Hepatocyte (in vitro differentiated cells): ENCODE measurements around the gene BLOC1S1. TPM values are rescaled to one million over a fixed set of nuclear protein-coding genes. Genes with fewer than 3 reads are reported as not detected.
"Not testable (repeated sequence)": the region's sequence is repeated elsewhere in the genome, so short reads cannot be mapped to it uniquely, and the experiment has no call there.

Source experiments
- DNase-seq: peaks from one replicate; pipeline ENCODE4 v3.0.0-alpha.2; 2016; ENCODE audit warnings: low spot score
- H2AFZ ChIP-seq: fragments of 200-600 bp; sonication (generic); 2 replicates; pipeline ENCODE4 v1.6.0; 2016; ENCODE audit warnings: antibody characterized with exemption, mild to moderate bottlenecking
- H3K27ac ChIP-seq: fragments of 200-600 bp; sonication (generic); 2 replicates; pipeline ENCODE4 v1.5.1; 2016; ENCODE audit warnings: mild to moderate bottlenecking
- H3K27me3 ChIP-seq: fragments of 200-600 bp; sonication (generic); 2 replicates; pipeline ENCODE4 v1.6.1; 2016
- H3K36me3 ChIP-seq: fragments of 200-600 bp; sonication (generic); replicated peaks from 2 replicates; pipeline ENCODE4 v1.5.1; 2016; ENCODE audit warnings: low read depth; ENCODE audit not compliant: insufficient read depth
- H3K4me1 ChIP-seq: fragments of 200-600 bp; sonication (generic); 2 replicates; pipeline ENCODE4 v1.5.1; 2016; ENCODE audit warnings: mild to moderate bottlenecking, moderate library complexity; ENCODE audit not compliant: insufficient read depth
- H3K4me2 ChIP-seq: fragments of 200-600 bp; sonication (generic); 2 replicates; pipeline ENCODE4 v1.6.0; 2016
- H3K4me3 ChIP-seq: fragments of 200-600 bp; sonication (generic); 2 replicates; pipeline ENCODE4 v1.5.1; 2016; ENCODE audit warnings: mild to moderate bottlenecking
- H3K79me2 ChIP-seq: fragments of 200-600 bp; sonication (generic); 2 replicates; pipeline ENCODE4 v1.6.0; 2017; ENCODE audit warnings: mild to moderate bottlenecking
- H3K9me2 ChIP-seq: fragments of 200-600 bp; sonication (generic); replicated peaks from 2 replicates; pipeline ENCODE4 v1.6.0; 2017; ENCODE audit warnings: mild to moderate bottlenecking; ENCODE audit not compliant: insufficient read depth
- H3K9me3 ChIP-seq: fragments of 200-600 bp; sonication (generic); 2 replicates; pipeline ENCODE4 v1.5.1; 2016; ENCODE audit warnings: low read depth, mild to moderate bottlenecking
- H4K20me1 ChIP-seq: fragments of 200-600 bp; sonication (generic); 2 replicates; pipeline ENCODE4 v1.6.0; 2016; ENCODE audit warnings: mild to moderate bottlenecking; ENCODE audit not compliant: insufficient read depth, poor library complexity, severe bottlenecking
- EZH2 ChIP-seq: fragments of 200-600 bp; sonication (generic); IDR thresholded peaks from 2 replicates; pipeline ENCODE4 v1.6.1; 2016; ENCODE audit warnings: antibody characterized with exemption, mild to moderate bottlenecking, borderline replicate concordance
- EZH2phosphoT487 ChIP-seq: fragments of 200-600 bp; sonication (generic); IDR thresholded peaks from one replicate; pipeline ENCODE4 v1.6.1; 2018; ENCODE audit warnings: antibody characterized with exemption, mild to moderate bottlenecking, low read depth, moderate library complexity; ENCODE audit not compliant: unreplicated experiment, severe bottlenecking
- WGBS: methylation state at CpG from one replicate; pipeline ENCODE4 v1.1.6; 2016; ENCODE audit warnings: low lambda C conversion rate; ENCODE audit errors: missing lambda C conversion rate; 5-methylcytosine and 5-hydroxymethylcytosine counted together
- polyA plus RNA-seq: library from polyadenylated mRNA; unstranded; fragments of >200 nt; fragmentation: Nextera tagmentation; extraction: Ambion mirVana; gene quantifications from 2 replicates; pipeline ENCODE4 v1.2.1, GENCODE V29; 2016
- total RNA-seq: library from RNA; depleted of rRNA; stranded (reverse); fragments of >200 nt; gene quantifications from 2 replicates; pipeline ENCODE4 v1.2.3, GENCODE V29; 2014
- TF ChIP-seq, protein P1 (sequence below): fragments of 200-600 bp; sonication (generic); IDR thresholded peaks from 2 replicates; pipeline ENCODE4 v1.5.1; 2016; ENCODE audit warnings: antibody characterized with exemption, mild to moderate bottlenecking; ENCODE audit not compliant: poor library complexity

The BLOC1S1 gene
- total and polyA plus RNA-seq, 2 experiments from 2014 or later: 159 to 236 TPM

DNA sequence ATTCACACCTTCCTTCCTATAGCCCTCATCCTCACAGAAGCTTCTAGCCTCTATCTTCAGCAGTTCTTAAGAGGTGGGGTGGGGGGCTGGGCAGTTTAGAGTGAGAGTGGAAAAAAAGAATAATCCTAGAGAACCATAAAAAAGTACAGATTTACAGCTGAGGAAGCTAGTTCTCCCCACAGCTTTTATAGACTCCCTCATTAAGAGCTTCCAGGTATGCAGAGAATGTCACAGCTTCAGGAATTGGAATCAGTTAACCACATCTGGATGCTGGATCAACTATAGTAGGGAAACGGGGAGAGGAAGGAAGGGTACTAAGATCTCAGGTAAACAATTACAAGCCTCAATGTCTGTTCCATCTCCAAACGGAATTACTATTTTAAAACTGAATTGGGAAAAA is 39.4 kb downstream of the BLOC1S1 start:
- H3K9me2 ChIP-seq: no peaks in the 10 kb centered on the region
- H3K4me1 ChIP-seq: no peaks in the 10 kb centered on the region
- DNase-seq: no peak
- no peak overlapping the region for H3K27ac ChIP-seq
- no peak overlapping the region for H2AFZ ChIP-seq
- H4K20me1 ChIP-seq: no peaks in the 10 kb centered on the region
- WGBS: 32% methylated on average over 2 of the region's 2 CpGs
- H3K4me3 ChIP-seq: no peak overlapping the region
- no peaks in the 10 kb centered on the region for H3K9me3 ChIP-seq
- H3K4me2 ChIP-seq: no peak overlapping the region
- TF ChIP-seq EZH2phosphoT487 (no peak), EZH2 (no peak)
- TF ChIP-seq, protein P1, sequence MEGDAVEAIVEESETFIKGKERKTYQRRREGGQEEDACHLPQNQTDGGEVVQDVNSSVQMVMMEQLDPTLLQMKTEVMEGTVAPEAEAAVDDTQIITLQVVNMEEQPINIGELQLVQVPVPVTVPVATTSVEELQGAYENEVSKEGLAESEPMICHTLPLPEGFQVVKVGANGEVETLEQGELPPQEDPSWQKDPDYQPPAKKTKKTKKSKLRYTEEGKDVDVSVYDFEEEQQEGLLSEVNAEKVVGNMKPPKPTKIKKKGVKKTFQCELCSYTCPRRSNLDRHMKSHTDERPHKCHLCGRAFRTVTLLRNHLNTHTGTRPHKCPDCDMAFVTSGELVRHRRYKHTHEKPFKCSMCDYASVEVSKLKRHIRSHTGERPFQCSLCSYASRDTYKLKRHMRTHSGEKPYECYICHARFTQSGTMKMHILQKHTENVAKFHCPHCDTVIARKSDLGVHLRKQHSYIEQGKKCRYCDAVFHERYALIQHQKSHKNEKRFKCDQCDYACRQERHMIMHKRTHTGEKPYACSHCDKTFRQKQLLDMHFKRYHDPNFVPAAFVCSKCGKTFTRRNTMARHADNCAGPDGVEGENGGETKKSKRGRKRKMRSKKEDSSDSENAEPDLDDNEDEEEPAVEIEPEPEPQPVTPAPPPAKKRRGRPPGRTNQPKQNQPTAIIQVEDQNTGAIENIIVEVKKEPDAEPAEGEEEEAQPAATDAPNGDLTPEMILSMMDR: no peak
- H3K79me2 ChIP-seq: peaks cover 7% of the 10 kb centered on the region
- H3K27me3 ChIP-seq: no peaks in the 10 kb centered on the region
- H3K36me3 ChIP-seq: peaks cover 7% of the 10 kb centered on the region

DNA sequence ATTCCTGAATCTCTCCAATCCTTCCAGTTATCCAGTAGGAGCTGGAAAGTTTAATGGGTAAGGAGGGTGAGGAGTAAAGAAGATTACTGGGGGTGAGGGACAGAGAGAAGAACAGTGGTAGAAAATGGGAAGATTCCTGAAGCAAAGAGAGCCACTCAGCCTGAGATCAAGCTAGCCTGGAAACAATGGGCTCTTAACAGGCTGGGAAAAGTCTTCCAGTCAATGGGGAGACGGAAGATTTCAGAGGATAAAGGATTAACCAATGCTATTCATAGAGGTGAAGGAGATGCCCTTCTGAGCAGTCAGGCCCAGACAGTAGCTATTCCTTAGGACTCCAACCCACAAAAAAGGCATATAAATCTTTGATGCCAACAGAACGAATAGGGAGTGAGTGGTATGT is 41.9 kb downstream of the BLOC1S1 start:
- Histone ChIP-seq H3K4me3 (no peak overlapping the region), H3K27me3 (no peaks in the 10 kb centered on the region), H3K79me2 (peaks cover 8% of the 10 kb centered on the region), H3K36me3 (peaks cover 7% of the 10 kb centered on the region), H3K4me2 (no peak overlapping the region), H4K20me1 (no peaks in the 10 kb centered on the region), H3K9me3 (no peaks in the 10 kb centered on the region), H3K4me1 (no peaks in the 10 kb centered on the region), H2AFZ (no peak overlapping the region), H3K9me2 (no peaks in the 10 kb centered on the region), H3K27ac (no peak overlapping the region)
- no peak for TF ChIP-seq EZH2
- TF ChIP-seq EZH2phosphoT487: no peak
- TF ChIP-seq, protein P1: no peak
- WGBS: 81% methylated on average over 2 of the region's 2 CpGs
- DNase-seq: no peak

DNA sequence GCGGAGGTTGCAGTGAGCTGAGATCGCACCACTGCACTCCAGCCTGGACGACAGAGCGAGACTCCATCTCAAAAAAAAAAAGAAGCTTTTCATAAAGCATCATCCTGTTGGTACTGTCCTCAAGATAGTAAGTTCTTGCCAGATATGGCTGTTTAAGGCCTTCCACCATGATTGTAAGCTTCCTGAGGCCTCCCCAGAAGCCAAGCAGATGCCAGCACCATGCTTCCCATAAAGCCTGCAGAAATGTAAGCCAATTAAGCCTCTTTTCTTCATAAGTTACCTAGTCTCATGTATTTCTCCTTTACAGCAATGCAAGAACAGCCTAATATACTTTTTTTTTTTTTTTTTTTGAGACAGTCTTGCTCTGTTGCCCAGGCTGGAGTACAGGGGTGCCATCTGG is 42.7 kb downstream of the BLOC1S1 start:
- H3K27ac ChIP-seq, DNase-seq, H2AFZ ChIP-seq, H3K4me3 ChIP-seq, H3K4me2 ChIP-seq, H3K4me1 ChIP-seq, H3K9me3 ChIP-seq, H3K27me3 ChIP-seq, H4K20me1 ChIP-seq, H3K9me2 ChIP-seq, H3K36me3 ChIP-seq: not testable (repeated sequence)
- H3K79me2 ChIP-seq: peaks cover 13% of the 10 kb centered on the region
- 100% methylated on average over 4 of the region's 4 CpGs for whole genome bisulfite sequencing

DNA sequence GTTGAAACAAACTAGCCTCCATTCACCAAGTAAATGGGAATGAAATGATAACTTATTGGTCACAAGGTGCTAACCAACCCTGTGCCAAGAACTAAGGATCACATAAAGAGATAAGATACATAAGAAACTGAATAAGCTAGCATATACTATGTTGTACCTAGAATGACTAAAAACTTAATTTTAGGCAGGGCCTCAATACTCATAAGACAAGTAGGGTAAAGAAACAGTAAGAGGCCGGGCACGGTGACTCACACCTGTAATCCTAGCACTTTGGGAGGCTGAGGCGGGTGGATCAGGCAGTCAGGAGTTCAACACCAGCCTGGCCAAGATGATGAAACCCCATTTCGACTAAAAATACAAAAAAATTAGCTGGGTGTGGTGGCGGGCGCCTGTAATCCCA is 44.8 kb downstream of the BLOC1S1 start:
- no peaks in the 10 kb centered on the region for H3K9me2 ChIP-seq
- H4K20me1 ChIP-seq: no peaks in the 10 kb centered on the region
- H3K79me2 ChIP-seq: peaks cover 22% of the 10 kb centered on the region
- no peaks in the 10 kb centered on the region for H3K9me3 ChIP-seq
- 97% methylated on average over 6 of the region's 6 CpGs for WGBS
- H3K27me3 ChIP-seq: no peaks in the 10 kb centered on the region
- no peak overlapping the region for H3K4me2 ChIP-seq
- no peak for DNase-seq
- H3K36me3 ChIP-seq: peaks cover 7% of the 10 kb centered on the region
- H3K4me3 ChIP-seq: no peak overlapping the region
- no peak overlapping the region for H3K27ac ChIP-seq
- no peaks in the 10 kb centered on the region for H3K4me1 ChIP-seq
- TF ChIP-seq EZH2: no peak
- no peak overlapping the region for H2AFZ ChIP-seq

DNA sequence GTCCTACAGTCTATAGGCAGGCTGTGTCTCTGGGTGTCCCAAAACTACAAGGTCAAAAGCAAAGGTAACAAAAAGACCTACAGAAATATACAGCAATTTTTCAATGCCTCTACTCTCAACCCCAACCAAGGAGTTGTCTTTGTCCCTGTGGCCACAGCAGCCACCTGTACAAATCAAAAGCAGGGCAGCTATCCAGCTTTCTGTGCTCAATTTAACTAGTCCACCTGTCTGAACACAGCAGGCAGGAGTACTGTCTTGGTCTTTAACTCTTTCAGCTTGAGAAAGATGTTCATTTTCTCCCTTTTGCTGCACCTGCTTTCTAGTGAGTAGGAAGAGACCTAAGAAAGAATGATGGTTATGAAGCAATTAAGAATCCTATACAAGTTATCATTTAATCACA is 46.8 kb downstream of the BLOC1S1 start:
- Histone ChIP-seq H3K4me2 (no peak overlapping the region), H3K27ac (no peak overlapping the region), H2AFZ (no peak overlapping the region), H4K20me1 (no peaks in the 10 kb centered on the region), H3K36me3 (peaks cover 7% of the 10 kb centered on the region), H3K4me1 (no peaks in the 10 kb centered on the region), H3K27me3 (no peaks in the 10 kb centered on the region), H3K9me3 (no peaks in the 10 kb centered on the region), H3K79me2 (peaks cover 27% of the 10 kb centered on the region), H3K9me2 (no peaks in the 10 kb centered on the region), H3K4me3 (no peak overlapping the region)
- DNase-seq: no peak
- TF ChIP-seq EZH2 (no peak), EZH2phosphoT487 (no peak)
- TF ChIP-seq, protein P1: no peak
